Activated CD4-positive, alpha-beta T cell treated with anti-CD3 and anti-CD28 coated beads, Interleukin-2, amount 50 U/mL, for 48 hours (primary cell): Measurements from ENCODE around the gene NUDT21.
"Not testable (repeated sequence)": the region's sequence is repeated elsewhere in the genome, so short reads cannot be mapped to it uniquely, and the experiment has no call there.

Source experiments
- DNase-seq, 2 experiments: peaks; one replicate each; pipeline ENCODE4 v3.0.0-alpha.2; 2020

The NUDT21 gene

DNA sequence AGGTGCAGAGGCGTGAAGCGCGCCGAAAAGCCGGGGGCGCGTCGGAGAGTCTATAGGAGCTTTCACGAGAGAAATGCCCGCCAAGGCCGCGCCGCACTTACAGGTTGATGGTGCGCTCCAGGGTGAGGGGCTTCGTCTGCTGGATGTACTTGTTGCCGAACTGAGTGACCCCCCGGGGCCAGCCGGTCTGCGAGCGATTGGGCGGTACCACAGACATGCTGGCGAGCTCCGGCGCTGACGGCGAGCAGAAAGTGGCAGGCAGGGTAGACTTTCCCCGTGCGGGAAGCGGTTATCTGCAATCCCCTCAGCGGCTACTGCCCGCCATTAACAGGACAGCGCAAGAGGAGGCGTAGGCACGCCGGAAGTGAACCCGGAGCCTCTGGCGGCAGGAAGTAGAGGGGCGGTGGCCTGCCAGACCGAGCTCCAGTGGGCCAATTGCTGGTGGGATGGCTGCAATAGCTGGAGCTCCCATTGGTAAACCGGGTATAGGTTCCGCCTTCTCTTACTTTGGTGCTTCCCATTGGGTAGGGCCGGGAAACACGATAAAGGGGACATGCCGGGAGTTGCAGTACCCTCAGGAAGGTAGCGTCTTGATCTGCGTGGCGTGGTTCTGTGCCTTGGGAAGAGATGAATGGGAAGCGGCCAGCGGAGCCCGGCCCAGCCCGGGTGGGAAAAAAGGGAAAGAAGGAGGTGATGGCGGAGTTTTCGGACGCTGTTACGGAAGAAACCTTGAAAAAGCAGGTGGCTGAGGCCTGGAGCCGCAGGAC is at the start of gene NUDT21, which contains the start of gene OGFOD1:
Gene NUDT21 (minus strand): TSS at position 347 of the 767 bp plus-strand sequence. CDS start 130 bp downstream, at position 217.
Gene OGFOD1 (plus strand): TSS at position 569 of the 767 bp plus-strand sequence. CDS start 59 bp downstream, at position 628.
- DNase-seq: peak; percentile 86 to 91

DNA sequence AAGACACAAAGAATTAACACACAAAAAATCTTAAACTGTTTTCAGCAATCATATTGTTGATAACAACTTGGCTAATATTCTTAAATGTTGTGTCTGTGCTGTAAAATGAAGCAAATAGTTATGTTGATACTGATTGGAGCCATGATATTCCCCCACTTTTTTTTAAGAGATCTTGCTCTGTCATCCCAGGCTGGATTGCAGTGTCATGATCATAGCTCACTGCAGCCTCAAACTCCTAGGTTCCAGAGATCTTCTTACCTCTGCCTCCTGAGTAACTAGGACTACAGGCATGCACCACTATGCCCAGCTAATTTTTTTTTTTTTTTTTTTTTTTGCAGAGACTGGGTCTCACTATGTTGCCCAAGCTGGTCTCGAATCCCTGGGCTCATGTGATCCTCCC is 42.7 kb upstream of the NUDT21 start:
- DNase-seq: no peak

DNA sequence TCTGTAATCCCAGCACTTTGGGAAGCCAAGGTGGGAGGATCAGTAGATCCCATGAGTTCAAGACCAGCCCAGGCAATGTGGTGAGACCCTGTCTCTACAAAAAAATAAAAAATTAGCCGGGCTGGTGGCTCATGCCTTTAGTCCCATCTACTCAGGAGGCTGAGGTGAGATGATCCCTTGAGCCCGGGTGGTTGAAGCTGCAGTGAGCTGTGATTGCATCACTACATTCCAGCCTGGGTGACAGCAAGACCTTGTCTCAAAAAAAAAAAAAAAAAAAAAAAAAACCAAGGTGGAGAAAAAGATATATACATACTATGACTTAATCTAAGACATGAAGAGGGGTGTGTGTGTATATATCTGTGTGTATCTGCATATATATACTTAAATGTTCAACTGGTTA is 42.0 kb upstream of the NUDT21 start:
- DNase-seq: no peak

DNA sequence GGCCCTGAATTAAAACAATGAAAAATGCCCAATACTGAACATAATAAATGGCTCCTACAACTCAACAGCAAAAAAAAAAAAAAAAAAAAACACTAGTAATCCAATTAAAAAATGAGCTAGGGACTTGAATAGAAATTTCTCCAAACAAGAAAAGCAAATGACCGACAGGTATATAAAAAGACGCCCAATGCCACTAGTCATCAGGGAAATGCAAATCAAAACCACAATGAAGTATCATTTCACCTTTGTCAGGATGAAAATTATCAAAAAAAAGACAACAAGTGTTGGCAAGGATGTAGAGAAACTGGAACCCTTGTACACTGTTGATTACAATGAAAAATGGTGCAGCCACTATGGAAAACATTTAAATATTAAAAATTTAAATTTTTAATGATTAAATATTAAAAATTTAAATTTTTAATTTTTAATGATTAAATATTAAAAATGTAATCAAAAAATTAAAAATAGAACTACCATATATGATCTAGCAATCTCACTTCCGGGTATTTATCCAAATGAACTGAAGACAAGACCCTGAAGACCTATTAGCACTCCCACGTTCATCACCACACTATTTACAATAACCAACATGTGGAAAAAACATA is 40.6 kb upstream of the NUDT21 start:
- DNase-seq: no peak

DNA sequence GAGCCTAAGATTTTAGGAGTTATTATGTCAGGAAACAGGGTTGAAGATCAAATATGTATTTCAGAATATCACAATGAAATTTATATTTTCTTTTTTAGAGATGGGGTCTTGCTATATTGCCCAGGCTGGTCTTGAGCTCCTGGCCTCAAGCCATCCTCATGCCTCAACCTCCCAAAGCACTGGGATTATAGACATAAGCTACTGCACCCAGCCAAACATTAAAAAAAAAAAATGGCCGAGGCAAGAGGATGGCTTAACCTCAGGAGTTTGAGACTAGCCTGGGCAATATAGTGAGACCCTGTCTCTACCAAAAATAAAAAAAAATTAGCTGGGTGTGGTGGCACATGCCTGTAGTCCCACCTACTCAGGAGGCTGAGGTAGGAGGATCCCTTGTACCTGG is 37.7 kb upstream of the NUDT21 start:
- DNase-seq: not testable (repeated sequence)

DNA sequence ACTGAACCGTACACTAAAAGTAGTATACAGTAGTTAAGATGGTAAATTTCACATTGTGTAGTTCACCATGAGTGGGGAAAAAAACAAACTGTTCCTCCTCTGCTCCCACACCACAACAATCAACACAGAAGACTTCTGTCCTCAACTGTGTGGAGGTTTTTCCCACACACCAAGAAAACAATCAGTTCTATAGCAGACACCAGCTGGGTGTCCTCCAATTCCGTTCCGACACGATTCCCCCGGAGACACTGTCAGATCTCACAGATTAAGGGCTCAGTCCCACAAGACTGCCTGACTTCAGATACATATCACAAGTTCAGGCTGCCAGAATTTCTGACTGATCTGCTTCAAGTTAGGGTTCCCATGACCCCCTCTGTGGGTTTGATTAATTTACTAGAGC is 36.9 kb upstream of the NUDT21 start:
- no peak for DNase-seq

DNA sequence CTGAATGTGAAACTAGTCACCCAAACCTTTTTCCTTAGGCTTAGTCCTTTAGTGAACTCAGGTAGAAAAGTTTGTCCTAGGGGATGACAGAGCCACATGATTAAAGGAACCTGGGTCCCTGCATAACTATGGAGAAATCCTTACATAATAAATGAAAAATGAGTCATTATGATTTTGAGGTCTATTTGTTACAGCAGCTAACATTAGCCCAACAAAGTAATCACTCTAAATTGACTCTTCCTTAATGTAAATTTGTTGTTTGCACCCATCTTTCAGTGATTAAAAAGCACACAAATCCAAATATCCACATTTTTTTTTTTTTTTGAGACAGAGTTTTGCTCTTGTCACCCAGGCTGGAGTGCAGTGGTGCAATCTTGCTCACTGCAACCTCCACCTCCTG is 32.3 kb upstream of the NUDT21 start:
- no peak for DNase-seq

DNA sequence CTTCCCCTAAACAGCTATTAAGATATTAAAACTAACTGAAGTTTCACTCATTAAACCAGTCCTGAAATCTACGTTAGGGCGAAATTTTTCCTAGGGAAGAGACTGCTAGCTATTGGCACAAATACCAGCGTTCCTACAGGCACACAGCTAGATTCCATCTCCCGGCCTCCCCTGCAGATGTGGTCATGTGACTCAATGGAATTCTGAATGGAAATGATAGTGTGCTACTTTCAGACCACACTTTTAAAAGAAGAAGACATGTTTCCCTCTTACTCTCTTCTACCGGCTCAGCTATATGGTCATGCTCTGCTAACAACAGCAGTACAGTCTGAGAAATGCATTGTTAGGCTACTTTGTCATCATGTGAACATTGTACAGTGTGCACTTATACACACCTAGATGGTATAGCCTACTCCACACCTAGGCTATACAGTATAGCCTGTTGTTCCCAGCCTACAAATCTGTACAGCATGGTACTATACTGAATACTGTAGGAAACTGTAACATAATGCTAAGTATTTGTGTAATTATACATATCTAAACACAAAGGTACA is 31.6 kb upstream of the NUDT21 start:
- DNase-seq: no peak

DNA sequence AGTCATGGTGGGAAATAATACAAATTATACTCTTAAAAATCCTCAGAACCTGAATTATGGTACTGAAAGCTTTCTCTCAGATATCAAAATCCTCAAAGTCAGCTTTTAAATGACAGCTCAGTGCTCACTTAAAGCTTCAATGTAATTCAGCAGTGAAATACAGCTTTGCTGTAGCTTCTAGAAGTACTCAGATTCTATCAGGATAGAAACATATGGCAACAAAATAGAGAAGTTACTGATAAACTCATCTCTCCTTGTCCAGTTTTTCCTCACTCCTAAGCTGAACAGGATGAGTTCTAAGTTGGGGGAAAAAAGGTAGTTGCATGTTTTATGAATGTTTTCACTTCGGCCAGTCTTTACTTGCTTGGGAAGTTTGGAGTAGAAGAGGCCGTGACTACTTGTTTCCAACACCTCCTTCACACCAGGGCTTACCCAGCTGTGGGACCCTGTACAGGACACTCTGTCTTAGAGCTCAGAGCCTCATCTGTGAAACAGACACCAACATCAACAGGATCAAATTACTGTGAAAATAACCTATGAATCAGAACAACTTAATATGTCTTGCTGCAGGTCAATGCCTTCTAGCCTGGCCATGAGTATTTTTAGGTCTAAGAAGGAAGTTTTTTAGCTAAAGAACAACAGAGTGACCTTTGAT is 30.5 kb upstream of the NUDT21 start:
- DNase-seq: no peak

DNA sequence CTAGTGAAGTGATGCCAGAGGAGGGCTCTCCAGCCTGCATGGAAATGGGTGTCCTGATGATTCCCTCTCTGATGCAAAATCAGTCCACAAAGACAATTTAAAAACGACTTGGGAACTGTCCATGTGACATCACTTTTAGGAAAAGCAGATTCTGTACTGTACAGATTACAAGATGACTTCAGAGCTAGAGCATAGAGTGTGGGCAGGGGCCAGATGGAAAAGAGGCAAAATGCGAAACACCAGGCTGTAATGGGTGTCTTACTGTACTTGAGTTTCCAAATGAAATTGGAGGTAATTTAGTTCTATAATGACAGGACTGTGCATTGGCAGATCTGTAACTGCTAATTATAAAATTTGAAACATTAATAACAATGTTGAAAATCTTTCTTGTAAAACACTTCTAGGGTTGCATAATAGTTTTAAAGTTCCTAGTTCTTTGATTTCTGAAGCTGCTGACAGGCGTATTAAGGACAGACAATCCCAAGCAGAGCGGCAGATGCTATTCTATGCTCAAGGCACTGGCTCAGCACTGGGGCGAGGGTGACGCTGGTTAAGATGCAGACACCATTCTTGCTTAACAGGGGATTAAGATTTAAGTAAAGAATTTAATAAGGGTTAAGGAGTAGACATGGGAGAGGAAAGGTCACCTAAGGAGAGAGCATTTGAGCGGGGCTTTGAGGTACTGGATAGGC is 29.8 kb upstream of the NUDT21 start:
- no peak for DNase-seq

DNA sequence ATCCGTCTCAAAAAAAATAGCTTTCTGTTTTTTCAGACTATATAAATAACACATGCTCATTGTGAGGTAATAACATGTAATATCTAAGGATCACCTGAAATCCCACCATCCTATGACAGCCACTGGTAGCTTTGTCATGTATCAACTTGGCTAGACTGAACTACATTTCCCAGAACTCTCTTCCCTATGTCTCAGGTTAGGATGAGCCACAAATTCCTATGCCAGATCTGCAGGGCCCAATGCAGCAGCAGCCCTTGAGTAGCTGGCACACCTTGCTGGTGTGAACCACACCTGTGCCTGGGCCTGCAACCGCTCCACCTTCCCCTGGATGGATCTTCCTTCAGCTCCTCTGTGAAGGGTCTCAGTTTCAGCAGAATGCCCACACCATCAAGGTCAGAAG is 28.3 kb upstream of the NUDT21 start:
- no peak for DNase-seq

DNA sequence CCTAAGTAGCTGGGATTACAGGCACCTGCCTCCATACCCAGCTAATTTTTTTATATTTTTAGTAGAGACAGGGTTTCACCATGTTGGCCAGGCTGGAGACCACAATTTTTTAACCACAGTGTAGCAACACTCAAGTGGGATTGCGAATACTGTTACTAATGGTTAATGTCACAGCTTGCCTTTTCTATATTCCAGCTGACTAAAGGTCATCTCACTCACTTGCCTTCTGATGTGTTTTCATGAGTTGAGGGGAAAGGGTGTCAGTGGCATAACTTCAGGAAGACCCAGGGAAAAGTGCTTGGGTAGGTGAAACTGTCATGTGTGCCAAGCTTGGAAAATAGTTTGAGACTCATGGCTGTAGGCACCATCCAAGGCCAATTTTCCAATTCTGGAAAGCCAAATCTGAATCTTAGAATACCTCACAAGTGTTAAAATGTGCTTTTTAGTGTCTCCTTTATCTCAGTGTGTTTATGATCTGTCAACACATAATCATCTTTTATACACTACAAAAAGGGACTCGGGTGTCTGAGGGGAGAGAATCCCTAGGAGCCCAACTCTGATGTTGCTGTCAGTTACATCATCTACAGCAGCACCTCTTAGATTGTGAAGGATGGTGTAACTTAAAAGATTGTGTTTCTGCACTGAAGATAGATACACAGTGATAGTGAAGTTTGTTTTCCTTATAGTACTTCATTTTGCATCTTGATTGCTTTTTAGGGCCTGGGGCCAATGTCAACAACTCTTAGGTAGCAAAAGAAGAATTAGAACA is 27.3 kb upstream of the NUDT21 start:
- DNase-seq: no peak

DNA sequence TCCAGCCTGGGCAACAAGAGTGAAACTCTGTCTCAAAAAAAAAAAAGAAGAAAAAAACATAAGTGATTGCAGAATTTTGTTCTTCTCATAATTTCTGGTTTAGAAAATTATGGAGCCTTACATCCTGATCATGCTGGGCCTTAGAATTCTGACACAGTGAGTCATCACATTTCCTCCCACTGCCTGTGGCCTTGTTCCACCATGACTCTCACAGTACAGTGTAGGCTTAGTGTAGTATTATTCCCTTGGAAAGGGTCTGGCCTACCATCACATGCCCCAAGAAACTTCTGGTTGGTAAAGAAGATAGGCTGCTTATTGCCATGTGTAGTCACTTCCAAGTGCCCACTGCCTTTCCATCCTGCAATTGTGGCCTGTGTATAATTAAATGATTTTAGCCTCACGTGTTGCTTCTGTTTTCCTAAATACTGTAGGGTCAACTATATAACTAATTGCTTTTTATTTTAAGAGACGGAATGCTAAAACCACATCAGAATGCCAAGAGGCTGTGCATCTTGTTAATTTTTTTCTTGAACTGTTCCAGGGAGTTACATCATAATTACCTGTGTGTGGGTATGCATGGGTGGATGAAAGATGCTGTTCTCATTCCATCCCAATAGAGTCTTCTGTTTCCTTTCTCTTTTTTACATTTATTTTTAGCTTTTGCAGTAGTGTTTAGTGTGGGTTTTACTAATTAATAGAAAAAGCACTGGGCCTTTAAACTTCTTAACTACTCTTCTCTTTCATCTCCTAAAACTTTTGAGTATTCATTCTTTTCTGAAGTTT is 26.2 kb upstream of the NUDT21 start:
- DNase-seq: peak in 1 of 2 experiments; percentile 10

DNA sequence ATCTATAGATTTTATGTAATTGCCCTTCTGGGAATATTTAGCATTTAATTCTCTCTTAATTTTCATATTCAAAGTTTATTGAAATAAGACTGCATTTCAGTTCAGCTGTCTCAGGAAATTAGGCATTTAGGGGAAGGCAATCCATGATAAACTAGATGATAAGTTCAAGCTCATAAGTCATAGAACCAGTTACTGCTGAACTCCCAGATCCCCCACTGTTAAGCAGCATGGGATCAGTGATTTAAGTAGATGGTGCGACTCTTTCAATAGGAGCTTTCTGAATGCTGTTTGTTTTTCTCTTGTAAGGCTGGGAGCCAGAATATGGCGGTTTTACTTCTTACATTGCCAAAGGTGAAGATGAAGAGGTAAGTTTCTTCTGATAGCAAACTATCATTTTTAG is 24.1 kb upstream of the NUDT21 start:
- no peak for DNase-seq

DNA sequence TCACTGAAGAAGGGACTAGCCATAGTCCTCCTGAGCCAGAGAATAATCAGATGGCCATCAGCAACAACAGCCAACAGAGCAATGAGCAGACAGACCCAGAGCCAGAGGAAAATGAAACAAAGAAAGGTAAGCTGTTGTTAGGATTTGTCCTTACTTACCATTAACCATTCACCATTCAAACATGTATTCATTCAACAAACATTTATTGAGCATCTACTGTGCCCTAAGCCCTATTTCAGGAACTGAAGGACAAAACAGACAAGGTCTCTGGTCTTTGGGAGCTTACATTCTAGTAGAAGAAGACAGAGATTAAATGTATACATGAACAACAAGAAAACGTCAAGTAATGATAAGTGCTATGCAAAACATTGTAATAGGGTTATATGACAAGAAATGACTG is 19.5 kb upstream of the NUDT21 start:
- DNase-seq: no peak

DNA sequence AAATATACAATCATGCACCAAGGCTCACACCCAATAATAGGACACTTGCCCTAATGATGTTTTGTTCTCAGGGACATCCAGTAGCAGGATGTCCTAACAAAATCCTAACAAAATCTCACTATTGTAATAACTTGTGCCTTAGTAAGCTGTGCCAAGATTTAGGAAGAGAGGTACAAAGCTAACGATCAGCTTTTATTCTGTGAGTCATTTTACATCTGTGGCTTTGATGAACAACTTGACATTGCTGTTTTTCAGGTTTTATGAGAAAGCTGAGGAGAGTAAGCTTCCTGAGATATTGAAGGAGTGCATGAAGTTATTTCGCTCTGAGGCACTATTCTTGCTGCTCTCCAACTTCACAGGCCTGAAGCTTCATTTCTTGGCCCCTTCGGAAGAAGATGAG is 19.1 kb upstream of the NUDT21 start:
- DNase-seq: no peak

DNA sequence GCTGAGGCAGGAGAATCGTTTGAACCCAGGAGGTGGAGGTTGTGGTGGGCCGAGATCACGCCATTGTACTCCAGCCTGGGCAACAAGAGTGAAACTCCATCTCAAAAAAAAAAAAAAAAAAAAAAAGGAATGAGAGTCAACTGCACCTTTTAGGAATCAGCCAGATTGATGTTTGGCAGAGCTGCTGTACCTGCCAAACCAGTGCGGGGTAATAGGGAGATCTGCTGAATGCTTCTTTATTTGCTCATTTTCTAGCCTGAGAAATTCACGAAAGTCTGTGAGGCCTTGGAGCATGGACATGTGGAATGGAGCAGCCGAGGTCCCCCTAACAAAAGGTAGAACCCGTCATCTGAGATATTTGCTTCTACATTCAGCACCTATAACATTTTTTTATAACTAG is 18.6 kb upstream of the NUDT21 start:
- no peak for DNase-seq

DNA sequence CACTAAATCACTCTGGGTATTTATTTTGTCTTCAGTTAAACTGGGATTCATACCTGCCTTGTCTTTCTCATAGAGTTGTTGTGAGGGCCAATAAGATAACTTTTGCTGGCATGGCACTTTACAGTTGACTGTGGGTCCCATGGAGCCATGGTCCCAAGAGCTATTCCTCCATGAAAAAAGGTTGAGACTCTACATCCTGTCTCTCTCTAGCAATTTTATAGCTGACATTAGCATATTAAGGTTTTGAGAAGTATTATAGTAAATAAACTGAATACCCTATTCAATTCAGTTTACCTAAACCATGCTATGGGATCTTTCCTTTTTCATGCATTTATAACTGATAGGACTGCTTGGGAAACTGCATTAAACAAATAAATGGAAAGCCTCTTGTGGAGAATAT is 17.7 kb upstream of the NUDT21 start:
- DNase-seq: no peak

DNA sequence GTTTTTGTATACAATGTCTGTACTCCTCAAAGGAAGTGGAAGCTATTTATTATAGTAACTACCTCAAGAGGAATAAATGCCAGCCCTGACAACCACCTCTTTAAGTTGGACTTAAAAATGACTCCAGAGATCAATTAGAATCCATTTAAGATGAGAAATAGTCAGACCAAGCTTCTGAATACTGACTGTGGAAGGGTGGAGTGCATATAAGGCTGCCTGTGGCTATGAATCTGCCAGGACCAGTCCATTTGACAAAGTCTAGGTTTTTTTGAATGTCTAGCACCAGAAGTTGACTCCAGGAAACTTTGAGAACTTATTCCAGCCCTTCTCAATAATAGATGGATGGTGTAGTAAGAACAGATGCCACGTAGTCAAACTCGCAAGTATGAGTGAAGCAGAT is 15.2 kb upstream of the NUDT21 start:
- DNase-seq: no peak

DNA sequence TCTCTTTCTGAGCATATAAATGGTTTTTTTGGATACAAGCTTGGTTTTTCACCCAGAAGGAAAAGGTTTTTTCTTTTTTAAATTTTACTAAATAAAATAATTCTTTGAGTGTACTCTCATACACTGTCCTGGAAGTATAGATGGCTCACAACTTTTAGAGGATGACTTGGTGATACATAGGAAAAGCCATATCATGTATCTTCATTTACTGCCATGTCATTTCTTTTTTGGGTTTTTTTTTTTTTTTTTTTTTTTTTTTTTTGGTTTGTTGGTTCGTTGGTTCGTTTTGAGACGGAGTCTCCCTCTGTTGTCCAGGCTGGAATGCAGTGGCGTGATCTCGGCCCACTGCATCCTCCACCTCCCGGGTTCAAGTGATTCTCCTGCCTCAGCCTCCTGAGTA is 12.0 kb upstream of the NUDT21 start:
- no peak for DNase-seq

DNA sequence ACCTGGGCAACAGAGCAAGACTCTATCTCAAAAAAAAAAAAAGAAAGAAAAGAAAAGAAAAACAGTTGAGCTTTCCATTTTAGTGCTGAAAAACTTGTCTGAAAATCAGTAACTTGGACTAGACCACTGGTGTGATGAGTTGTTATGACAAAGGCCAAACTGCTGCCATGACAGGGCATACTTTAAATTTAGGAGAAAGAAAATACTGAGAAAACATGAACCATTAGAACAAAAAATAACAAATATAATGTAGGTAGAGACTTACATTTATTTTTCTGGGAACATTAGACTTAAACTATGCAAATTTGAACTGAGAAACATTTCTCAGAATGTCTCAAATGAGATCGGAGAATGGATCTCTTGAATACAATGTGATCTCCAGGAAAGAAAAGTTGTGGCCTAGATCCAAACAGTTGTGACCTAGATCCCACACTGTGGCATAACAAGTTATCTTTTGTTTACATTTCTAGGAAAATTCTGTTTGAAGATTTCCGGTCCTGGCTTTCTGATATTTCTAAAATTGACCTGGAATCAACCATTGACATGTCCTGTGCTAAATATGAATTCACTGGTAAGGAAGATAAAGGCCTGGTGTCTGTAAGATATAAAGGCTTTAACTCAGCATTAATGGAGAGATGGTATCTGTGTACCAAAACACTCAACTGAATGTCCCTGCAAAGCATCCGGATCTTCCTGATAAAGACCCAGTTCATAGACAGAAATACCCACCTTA is 11.1 kb upstream of the NUDT21 start:
- no peak for DNase-seq
